ENCODE data around the gene BTBD1. TPM values are rescaled to one million over a fixed set of nuclear protein-coding genes. Genes with fewer than 3 reads are reported as not detected.
"Not testable (repeated sequence)": the region's sequence is repeated elsewhere in the genome, so short reads cannot be mapped to it uniquely, and the experiment has no call there.

Gene BTBD1
- total and polyA plus RNA-seq, 7 donors: 93.5 to 193 (median 151) TPM

DNA sequence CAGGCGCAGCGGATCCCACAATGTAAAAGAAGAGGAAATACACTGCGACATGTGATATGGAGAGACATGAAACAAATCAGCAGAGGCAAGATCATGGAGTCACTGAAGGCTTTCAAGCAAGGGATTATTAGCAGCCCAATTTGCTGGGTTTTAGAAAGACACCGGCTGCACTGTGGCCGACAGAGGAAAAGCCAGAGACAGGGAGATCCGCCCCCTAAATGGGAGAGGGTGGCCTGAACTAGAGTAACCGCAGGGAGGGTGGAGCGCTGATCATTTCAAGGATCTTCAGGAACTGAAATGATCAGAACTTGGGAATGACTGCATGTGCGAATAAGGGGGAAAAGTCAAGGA lies 55.0 kb downstream of the BTBD1 start:
- TF ChIP-seq, protein P1, sequence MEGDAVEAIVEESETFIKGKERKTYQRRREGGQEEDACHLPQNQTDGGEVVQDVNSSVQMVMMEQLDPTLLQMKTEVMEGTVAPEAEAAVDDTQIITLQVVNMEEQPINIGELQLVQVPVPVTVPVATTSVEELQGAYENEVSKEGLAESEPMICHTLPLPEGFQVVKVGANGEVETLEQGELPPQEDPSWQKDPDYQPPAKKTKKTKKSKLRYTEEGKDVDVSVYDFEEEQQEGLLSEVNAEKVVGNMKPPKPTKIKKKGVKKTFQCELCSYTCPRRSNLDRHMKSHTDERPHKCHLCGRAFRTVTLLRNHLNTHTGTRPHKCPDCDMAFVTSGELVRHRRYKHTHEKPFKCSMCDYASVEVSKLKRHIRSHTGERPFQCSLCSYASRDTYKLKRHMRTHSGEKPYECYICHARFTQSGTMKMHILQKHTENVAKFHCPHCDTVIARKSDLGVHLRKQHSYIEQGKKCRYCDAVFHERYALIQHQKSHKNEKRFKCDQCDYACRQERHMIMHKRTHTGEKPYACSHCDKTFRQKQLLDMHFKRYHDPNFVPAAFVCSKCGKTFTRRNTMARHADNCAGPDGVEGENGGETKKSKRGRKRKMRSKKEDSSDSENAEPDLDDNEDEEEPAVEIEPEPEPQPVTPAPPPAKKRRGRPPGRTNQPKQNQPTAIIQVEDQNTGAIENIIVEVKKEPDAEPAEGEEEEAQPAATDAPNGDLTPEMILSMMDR (IDR thresholded peaks at IDR 0.05): no peak
- 42 to 54% (median 46%) methylated on average over 9 of the region's 9 CpGs for WGBS, 3 donors
- peak overlapping the region; percentile 92 for H3K27ac ChIP-seq
- H3K4me1 ChIP-seq: peaks cover 23% of the 10 kb centered on the region
- peak in 1 of 4 donors; percentile 0 for ATAC-seq
- H3K36me3 ChIP-seq (ENCODE audit: insufficient read depth in 1 of 2, low read depth in 1 of 2): peaks cover 7 to 47% of the 10 kb centered on the region in 2 donors
- H3K27me3 ChIP-seq (ENCODE audit: insufficient read depth in 3 of 3, low read length in 2 of 3): no peaks in the 10 kb centered on the region
- H3K4me3 ChIP-seq: peak overlapping the region; percentile 100
- no peak for DNase-seq
- H3K9me3 ChIP-seq: no peaks in the 10 kb centered on the region
- intact Hi-C loops (cut with DNase I): loop anchor here (5.0 kb wide), 3 partner anchors 45 to 195 kb away; partner anchors contain the start of genes HDGFL3 (in 1 of the 2) and TM6SF1 (in 1 of the 2)

DNA sequence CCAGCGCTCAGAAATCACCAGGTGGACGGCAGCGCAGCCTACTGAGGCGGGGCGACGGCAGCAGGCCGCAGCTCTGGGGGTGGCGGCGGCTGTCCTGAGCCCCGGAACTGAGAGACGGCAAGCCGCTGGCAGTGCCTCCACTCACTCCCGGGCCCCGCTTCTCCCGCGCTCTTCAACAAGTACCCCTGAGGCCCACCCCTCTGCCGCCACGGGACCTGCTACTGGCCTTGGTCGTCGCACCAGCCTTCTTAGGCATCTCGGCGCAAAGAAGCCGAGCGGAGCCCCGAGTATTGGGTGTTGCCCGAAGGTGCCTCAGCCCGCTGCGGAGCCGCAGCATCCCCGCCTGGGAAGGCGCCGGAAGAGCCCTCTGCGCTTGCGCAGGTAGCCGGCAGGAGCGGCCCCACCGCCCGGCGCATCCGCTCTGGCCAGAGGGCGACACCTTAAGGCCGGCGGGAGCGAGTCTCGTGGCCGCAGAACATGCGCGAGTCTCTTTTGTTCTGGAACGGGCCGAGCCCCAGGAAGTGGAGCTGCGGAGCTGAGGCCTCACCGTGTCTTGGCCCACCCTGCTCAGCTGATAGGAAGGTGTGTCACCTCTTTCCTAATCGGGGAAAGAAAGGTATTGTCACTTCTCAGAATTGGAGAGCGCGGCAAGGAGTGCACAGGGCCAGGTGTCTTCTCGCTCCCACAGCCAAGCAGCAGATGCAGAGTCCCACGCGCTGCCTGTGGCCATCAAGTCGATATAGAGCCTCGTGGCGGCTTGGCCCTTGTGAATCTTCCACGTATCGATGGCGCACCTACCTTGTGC lies 55.6 kb downstream of the BTBD1 start, which contains the start of gene C15orf40:
TSS of gene C15orf40 (minus strand) at position 369 of the 805 bp plus-strand sequence. CDS start at position 337, 32 bp downstream.
- no peaks in the 10 kb centered on the region for H3K9me3 ChIP-seq
- intact Hi-C loops (cut with DNase I): loop anchor here (1.0 to 5.0 kb wide), 5 partner anchors 25 to 196 kb away; partner anchors contain the start of genes HDGFL3 (in 1 of the 2), RAMAC (in 1 of the 2) and TM6SF1 (in 1 of the 2)
- ATAC-seq (peak; percentile 96 to 98 (median 96)), DNase-seq (peak; percentile 93 to 96)
- TF ChIP-seq, protein P1 (IDR thresholded peaks at IDR 0.05): peak; percentile 65
- H3K27ac ChIP-seq: peak within 1 kb of the TSS; percentile 92
- peaks cover 23% of the 10 kb centered on the region for H3K4me1 ChIP-seq
- H3K27me3 ChIP-seq (ENCODE audit: insufficient read depth in 3 of 3, low read length in 2 of 3): no peaks in the 10 kb centered on the region
- H3K36me3 ChIP-seq (ENCODE audit: insufficient read depth in 1 of 2, low read depth in 1 of 2): peaks cover 8 to 47% of the 10 kb centered on the region in 2 donors
- WGBS, 3 donors: 1% methylated on average over 53 to 64 of the region's 64 CpGs
- peak within 1 kb of the TSS; percentile 100 for H3K4me3 ChIP-seq

GRCh38 chr15:83010709-83011270 lies 56.3 kb downstream of the BTBD1 start:
- Histone ChIP-seq H3K4me3 (peak overlapping the region; percentile 100), H3K36me3 (ENCODE audit: insufficient read depth in 1 of 2, low read depth in 1 of 2) (peaks cover 8 to 46% of the 10 kb centered on the region in 2 donors), H3K27me3 (ENCODE audit: insufficient read depth in 3 of 3, low read length in 2 of 3) (no peaks in the 10 kb centered on the region), H3K27ac (peak overlapping the region; percentile 92), H3K9me3 (no peaks in the 10 kb centered on the region), H3K4me1 (peaks cover 23% of the 10 kb centered on the region)
- intact Hi-C loops (cut with DNase I): loop anchor here (1.0 to 5.0 kb wide), 5 partner anchors 24 to 197 kb away; partner anchors contain the start of genes HDGFL3 (in 1 of the 2), RAMAC (in 1 of the 2) and TM6SF1 (in 1 of the 2)
- 8 to 11% (median 8%) methylated on average over 11 to 15 of the region's 15 CpGs for whole genome bisulfite sequencing, 3 donors
- TF ChIP-seq, protein P1 (IDR thresholded peaks at IDR 0.05): peak; percentile 76
- ATAC-seq (peak; percentile 80 to 88 (median 86)), DNase-seq (peak; percentile 80 to 88)

DNA sequence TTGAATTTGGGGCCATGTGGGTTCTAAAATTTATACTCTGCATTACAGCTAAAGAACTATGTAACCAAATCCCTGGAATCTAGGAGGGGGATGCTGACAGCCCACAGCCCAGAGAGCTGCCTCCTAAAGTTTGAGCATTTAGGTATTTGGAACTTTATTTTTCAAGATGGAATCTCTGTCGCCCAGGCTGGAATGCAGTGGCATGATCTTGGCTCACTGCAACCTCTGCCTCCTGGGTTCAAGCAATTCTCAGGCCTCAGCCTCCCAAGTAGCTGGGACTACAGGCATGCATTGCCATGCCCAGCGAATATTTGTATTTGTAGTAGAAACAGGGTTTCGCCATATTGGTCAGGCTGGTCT lies 66.4 kb downstream of the BTBD1 start:
- peak in 2 of 4 donors; percentile 4 to 13 for ATAC-seq
- not testable (repeated sequence) for DNase-seq; H3K9me3 ChIP-seq; H3K27ac ChIP-seq; H3K4me3 ChIP-seq; H3K4me1 ChIP-seq; H3K27me3 ChIP-seq (ENCODE audit: insufficient read depth in 3 of 3, low read length in 2 of 3)
- intact Hi-C loops (cut with DNase I): loop anchor here (1.0 to 5.0 kb wide), 2 partner anchors 148 to 151 kb away; no protein-coding TSS in a partner anchor
- peaks cover 0 to 21% of the 10 kb centered on the region in 2 donors for H3K36me3 ChIP-seq (ENCODE audit: insufficient read depth in 1 of 2, low read depth in 1 of 2)
- WGBS, 3 donors: 87 to 96% (median 91%) methylated on average over 3 of the region's 3 CpGs
